ENCODE data around the gene MRPL20. TPM values are rescaled to one million over a fixed set of nuclear protein-coding genes. Genes with fewer than 3 reads are reported as not detected.

Gene MRPL20
- total RNA-seq, 4 donors from 2014 or later: 93.6 to 119 (median 109) TPM

DNA sequence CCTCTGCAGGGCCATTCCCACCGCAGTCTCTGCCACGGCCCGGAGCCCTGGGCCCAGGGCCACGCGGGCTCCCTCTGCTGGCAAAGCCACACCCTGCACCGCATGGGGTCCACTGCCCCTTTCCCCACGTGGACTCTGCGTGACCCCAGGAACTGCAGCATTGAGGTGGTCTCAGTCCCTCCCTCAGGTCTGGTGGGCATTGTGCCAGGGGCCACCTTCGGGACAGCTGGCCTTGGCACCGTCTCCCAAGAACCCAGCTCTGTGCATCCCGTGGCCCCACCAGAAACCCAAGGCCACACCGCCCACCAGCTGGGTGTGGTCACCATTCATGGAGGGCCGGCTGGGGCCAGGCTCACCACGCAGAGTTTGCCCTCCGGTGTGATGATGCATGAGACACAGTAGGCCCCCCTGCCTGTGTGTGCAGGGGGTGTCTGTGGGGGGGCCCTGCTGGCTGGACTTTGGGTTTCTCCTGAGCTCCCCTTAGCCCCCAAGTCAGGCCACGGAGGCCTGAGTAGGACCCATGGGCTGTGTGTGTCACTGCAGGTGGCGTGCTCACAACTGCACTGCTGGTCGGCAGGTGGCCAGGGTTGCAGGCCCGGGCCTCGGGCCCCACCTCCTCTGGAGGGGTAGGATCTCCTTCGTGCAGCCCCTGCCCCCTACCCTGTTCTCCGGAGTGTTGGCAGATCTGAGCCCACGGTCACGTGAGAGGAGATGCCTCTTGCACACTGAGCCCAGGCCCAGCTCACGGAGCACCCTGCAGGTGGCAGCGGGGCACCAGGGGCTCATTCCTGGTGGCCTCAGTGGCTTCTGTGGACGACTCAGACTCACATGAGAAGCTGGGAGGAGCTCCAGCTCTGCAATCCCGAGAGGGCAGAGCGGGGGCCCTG lies 34.2 kb upstream of the MRPL20 start:
- Histone ChIP-seq H3K27me3 (no peaks in the 10 kb centered on the region), H3K4me3 (no peak overlapping the region), H3K9me3 (no peaks in the 10 kb centered on the region), H3K27ac (no peak overlapping the region), H3K36me3 (peaks cover 9% of the 10 kb centered on the region), H3K4me1 (peaks cover 40% of the 10 kb centered on the region)
- no peak for TF ChIP-seq POLR2A (IDR thresholded peaks at IDR 0.05)
- TF ChIP-seq, protein P1, sequence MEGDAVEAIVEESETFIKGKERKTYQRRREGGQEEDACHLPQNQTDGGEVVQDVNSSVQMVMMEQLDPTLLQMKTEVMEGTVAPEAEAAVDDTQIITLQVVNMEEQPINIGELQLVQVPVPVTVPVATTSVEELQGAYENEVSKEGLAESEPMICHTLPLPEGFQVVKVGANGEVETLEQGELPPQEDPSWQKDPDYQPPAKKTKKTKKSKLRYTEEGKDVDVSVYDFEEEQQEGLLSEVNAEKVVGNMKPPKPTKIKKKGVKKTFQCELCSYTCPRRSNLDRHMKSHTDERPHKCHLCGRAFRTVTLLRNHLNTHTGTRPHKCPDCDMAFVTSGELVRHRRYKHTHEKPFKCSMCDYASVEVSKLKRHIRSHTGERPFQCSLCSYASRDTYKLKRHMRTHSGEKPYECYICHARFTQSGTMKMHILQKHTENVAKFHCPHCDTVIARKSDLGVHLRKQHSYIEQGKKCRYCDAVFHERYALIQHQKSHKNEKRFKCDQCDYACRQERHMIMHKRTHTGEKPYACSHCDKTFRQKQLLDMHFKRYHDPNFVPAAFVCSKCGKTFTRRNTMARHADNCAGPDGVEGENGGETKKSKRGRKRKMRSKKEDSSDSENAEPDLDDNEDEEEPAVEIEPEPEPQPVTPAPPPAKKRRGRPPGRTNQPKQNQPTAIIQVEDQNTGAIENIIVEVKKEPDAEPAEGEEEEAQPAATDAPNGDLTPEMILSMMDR (IDR thresholded peaks at IDR 0.05): peak; percentile 49 to 92
- 34% methylated on average over 8 of the region's 29 CpGs for WGBS
- DNase-seq (ENCODE audit: low spot score in 2 of 2): peak in 1 of 2 donors; percentile 75

DNA sequence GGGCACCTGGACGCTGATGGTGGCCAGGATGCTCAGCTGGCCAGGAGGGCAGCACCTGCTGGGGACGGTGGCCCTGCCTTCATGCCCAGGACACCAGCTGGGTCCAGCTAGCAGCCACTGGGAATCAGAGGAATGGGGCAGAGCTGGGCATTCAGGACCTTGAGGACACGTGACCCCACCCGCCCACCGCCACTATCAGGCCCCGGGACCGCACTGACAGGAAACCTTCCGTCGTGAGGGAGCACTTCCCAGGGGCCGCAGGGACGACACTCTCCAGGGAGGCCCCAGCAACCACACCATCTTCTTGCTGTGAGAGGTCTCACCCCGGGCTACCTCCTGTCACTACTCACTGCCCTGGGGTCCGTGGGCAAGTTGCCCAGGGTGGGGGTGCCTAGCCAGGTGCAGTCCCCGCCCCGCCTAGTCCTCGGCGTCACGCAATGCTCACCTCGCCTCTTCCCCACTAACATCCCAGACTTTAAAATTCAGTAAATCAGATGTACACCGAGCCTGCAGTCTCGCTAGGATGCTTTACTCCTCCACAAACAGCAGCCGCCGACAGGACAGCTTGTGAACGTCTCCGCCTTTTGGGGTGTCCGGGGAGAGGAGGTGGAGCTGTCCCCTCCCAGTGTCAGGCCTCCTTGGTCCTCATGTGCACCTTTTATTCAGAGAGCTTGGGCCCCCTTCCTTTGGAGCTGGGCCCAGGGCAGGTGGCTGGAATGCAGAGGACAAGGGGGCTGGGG lies 33.3 kb upstream of the MRPL20 start:
- WGBS: 69% methylated on average over 15 of the region's 26 CpGs
- no peak for DNase-seq (ENCODE audit: low spot score in 2 of 2)
- Histone ChIP-seq H3K27me3 (no peaks in the 10 kb centered on the region), H3K36me3 (peaks cover 9% of the 10 kb centered on the region), H3K27ac (no peak overlapping the region), H3K4me1 (peaks cover 49% of the 10 kb centered on the region), H3K4me3 (no peak overlapping the region), H3K9me3 (no peaks in the 10 kb centered on the region)
- TF ChIP-seq, protein P1 (IDR thresholded peaks at IDR 0.05): no peak
- no peak for TF ChIP-seq POLR2AphosphoS5 (IDR thresholded peaks at IDR 0.05)
- TF ChIP-seq POLR2A (IDR thresholded peaks at IDR 0.05): no peak
- no peak for TF ChIP-seq EP300 (IDR thresholded peaks at IDR 0.05)

DNA sequence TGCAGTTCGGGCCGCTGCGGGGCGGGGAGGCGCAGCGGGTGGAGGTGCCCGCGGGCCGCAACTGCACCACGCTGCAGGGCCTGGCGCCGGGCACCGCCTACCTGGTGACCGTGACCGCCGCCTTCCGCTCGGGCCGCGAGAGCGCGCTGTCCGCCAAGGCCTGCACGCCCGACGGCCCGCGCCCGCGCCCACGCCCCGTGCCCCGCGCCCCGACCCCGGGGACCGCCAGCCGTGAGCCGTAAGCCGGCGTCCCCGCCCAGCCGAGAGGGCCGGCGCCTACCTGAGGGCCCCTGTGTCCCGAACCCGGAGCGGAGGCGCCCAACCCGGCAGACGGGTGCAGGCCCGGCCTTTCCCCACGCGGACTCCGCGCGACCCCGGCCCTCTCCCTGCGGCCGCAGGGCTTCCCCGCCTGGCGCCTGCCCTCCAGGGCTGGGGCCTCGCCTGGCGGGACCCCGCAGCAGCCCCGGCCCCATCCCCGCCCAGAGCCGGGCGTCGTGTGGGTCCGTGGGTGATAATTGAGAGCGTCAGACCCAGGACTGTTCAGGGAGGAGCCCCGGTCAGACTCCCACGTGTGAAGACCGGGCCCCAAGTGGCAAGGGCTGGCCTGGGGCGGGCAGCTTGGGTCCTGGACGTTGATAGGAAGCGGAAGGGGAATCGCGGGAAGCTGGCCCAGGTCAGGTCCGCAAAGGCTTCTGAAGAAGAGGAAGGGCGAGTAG lies 32.6 kb upstream of the MRPL20 start:
- Histone ChIP-seq H3K4me3 (no peak overlapping the region), H3K4me1 (peaks cover 56% of the 10 kb centered on the region), H3K36me3 (peaks cover 9% of the 10 kb centered on the region), H3K9me3 (no peaks in the 10 kb centered on the region), H3K27me3 (no peaks in the 10 kb centered on the region), H3K27ac (no peak overlapping the region)
- DNase-seq (ENCODE audit: low spot score in 2 of 2): no peak
- 79% methylated on average over 17 of the region's 82 CpGs for WGBS
- TF ChIP-seq POLR2AphosphoS5 (IDR thresholded peaks at IDR 0.05) (no peak), EP300 (IDR thresholded peaks at IDR 0.05) (no peak), POLR2A (IDR thresholded peaks at IDR 0.05) (no peak)
- TF ChIP-seq, protein P1 (IDR thresholded peaks at IDR 0.05): no peak

DNA sequence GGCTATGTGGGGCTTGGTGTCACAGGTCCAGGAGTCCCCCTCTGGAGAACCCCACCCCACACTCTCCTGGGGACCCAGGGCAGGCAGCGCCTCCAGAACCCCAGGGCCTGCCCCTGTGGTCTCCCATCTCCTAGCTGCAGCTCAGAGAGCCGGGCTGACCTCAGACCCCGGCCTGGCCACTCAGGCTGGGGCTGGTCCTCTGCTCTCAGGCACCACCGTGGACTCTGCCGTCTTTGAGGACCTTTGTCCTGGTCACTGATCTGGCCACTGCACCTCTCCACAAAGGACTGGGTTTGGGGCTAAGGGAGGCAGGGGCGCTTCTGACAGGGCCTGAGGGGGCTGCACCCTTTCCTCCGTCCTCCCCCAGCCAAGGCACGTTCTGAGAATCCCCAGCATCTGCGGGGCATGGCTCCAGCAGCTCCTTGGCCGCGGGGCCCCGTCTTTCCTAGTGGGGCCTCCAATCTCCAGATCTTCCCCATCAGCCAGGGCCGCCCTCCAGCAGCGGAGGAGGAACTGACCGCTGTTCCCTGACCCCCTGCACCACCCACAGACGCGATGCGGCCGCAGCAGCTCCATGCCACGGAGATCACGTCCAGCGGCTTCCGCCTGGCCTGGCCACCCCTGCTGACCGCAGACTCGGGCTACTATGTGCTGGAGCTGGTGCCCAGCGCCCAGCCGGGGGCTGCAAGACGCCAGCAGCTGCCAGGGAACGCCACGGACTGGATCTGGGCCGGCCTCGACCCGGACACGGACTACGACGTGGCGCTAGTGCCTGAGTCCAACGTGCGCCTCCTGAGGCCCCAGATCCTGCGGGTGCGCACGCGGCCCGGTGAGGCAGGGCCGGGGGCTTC lies 31.7 kb upstream of the MRPL20 start:
- H3K36me3 ChIP-seq: peaks cover 9% of the 10 kb centered on the region
- no peak for TF ChIP-seq POLR2A (IDR thresholded peaks at IDR 0.05)
- TF ChIP-seq EP300 (IDR thresholded peaks at IDR 0.05): no peak
- TF ChIP-seq, protein P1 (IDR thresholded peaks at IDR 0.05): no peak
- no peak for TF ChIP-seq POLR2AphosphoS5 (IDR thresholded peaks at IDR 0.05)
- H3K27me3 ChIP-seq: no peaks in the 10 kb centered on the region
- no peak overlapping the region for H3K27ac ChIP-seq
- H3K4me1 ChIP-seq: peaks cover 65% of the 10 kb centered on the region
- no peak overlapping the region for H3K4me3 ChIP-seq
- DNase-seq (ENCODE audit: low spot score in 2 of 2): no peak
- WGBS: 86% methylated on average over 24 of the region's 45 CpGs
- no peaks in the 10 kb centered on the region for H3K9me3 ChIP-seq

Data from suprapubic skin (tissue), 4 donors.